ENCODE data around the gene GRIA3. TPM values are rescaled to one million over a fixed set of nuclear protein-coding genes. Genes with fewer than 3 reads are reported as not detected.

The GRIA3 gene
- total and polyA plus RNA-seq, 9 donors: 1.2 to 11.2 (median 4.2) TPM

GRCh38 chrX:123339221-123339905 is 155.3 kb downstream of the GRIA3 start:
- H3K27ac ChIP-seq: no peak overlapping the region
- no peak for DNase-seq
- no peak overlapping the region for H3K4me3 ChIP-seq
- no peaks in the 10 kb centered on the region for H3K9me3 ChIP-seq
- no peaks in the 10 kb centered on the region for H3K36me3 ChIP-seq
- intact Hi-C loops (cut with DNase I): no loop called here
- TF ChIP-seq EP300 (IDR thresholded peaks at IDR 0.05): no peak
- 65 to 69% (median 67%) methylated on average over 4 of the region's 4 CpGs for WGBS, 3 donors
- H3K27me3 ChIP-seq: no peaks in the 10 kb centered on the region
- H3K4me1 ChIP-seq (ENCODE audit: insufficient read depth): no peaks in the 10 kb centered on the region

- H3K9me3 ChIP-seq: no peaks in the 10 kb centered on the region
- 30 to 38% (median 33%) methylated on average over 3 of the region's 3 CpGs for WGBS, 3 donors
- TF ChIP-seq CTCF (IDR thresholded peaks at IDR 0.05): no peak
- no peak for TF ChIP-seq EP300 (IDR thresholded peaks at IDR 0.05)
- TF ChIP-seq POLR2A (IDR thresholded peaks at IDR 0.05): no peak
- no peak overlapping the region for H3K27ac ChIP-seq
- H3K4me1 ChIP-seq (ENCODE audit: insufficient read depth): no peaks in the 10 kb centered on the region
- H3K36me3 ChIP-seq: no peaks in the 10 kb centered on the region
- H3K4me3 ChIP-seq: no peak overlapping the region
- intact Hi-C loops (cut with DNase I): no loop called here
- no peak for DNase-seq
- no peaks in the 10 kb centered on the region for H3K27me3 ChIP-seq
Observed at GRCh38 chrX:123340696-123341095, 156.6 kb downstream of the GRIA3 start.

- intact Hi-C loops (cut with DNase I): no loop called here
Observed at GRCh38 chrX:123348468-123348867, 164.4 kb downstream of the GRIA3 start.

GRCh38 chrX:123350226-123350625 is 166.1 kb downstream of the GRIA3 start:
- DNase-seq: no peak
- no peaks in the 10 kb centered on the region for H3K9me3 ChIP-seq
- no peaks in the 10 kb centered on the region for H3K36me3 ChIP-seq
- 47 to 54% (median 49%) methylated on average over 2 of the region's 2 CpGs for WGBS, 3 donors
- H3K4me1 ChIP-seq (ENCODE audit: insufficient read depth): no peaks in the 10 kb centered on the region
- intact Hi-C loops (cut with DNase I): no loop called here
- H3K27ac ChIP-seq: no peak overlapping the region
- no peak overlapping the region for H3K4me3 ChIP-seq
- TF ChIP-seq POLR2A (IDR thresholded peaks at IDR 0.05) (no peak), EP300 (IDR thresholded peaks at IDR 0.05) (no peak), CTCF (IDR thresholded peaks at IDR 0.05) (no peak)
- no peaks in the 10 kb centered on the region for H3K27me3 ChIP-seq

More at GRCh38 chrX:123348468-123348867, 164.4 kb downstream of the GRIA3 start:
- Histone ChIP-seq H3K27me3 (no peaks in the 10 kb centered on the region), H3K4me3 (no peak overlapping the region), H3K4me1 (ENCODE audit: insufficient read depth) (no peaks in the 10 kb centered on the region), H3K36me3 (no peaks in the 10 kb centered on the region), H3K27ac (no peak overlapping the region), H3K9me3 (no peaks in the 10 kb centered on the region)
- DNase-seq: no peak
- 58 to 80% (median 73%) methylated on average over 1 of the region's 1 CpG for WGBS, 3 donors
- no peak for TF ChIP-seq POLR2A (IDR thresholded peaks at IDR 0.05)
- no peak for TF ChIP-seq CTCF (IDR thresholded peaks at IDR 0.05)
- no peak for TF ChIP-seq EP300 (IDR thresholded peaks at IDR 0.05)

GRCh38 chrX:123357941-123358340 is 173.9 kb downstream of the GRIA3 start:
- Histone ChIP-seq H3K4me1 (ENCODE audit: insufficient read depth) (no peaks in the 10 kb centered on the region), H3K36me3 (no peaks in the 10 kb centered on the region), H3K9me3 (no peaks in the 10 kb centered on the region), H3K27ac (no peak overlapping the region), H3K4me3 (no peak overlapping the region), H3K27me3 (no peaks in the 10 kb centered on the region)
- DNase-seq: no peak
- intact Hi-C loops (cut with DNase I): no loop called here
- TF ChIP-seq POLR2A (IDR thresholded peaks at IDR 0.05): no peak
- TF ChIP-seq CTCF (IDR thresholded peaks at IDR 0.05): no peak
- no peak for TF ChIP-seq EP300 (IDR thresholded peaks at IDR 0.05)
